B cell (primary cell): Measurements from ENCODE around the gene MTCL1. TPM values are rescaled to one million over a fixed set of nuclear protein-coding genes. Genes with fewer than 3 reads are reported as not detected.

Experiments
- ATAC-seq: fragments of 200-7000 bp; cut with Tn5 transposase; one replicate; pipeline ENCODE4 v1.10.0; 2021; ENCODE audit warnings: low read depth, mild to moderate bottlenecking, moderate number of reproducible peaks, moderate library complexity
- CTCF ChIA-PET: fragments of 350-600 bp; sonication (Branson Sonifier 250); formaldehyde crosslinking; loops from one replicate; lab custom pipeline; 2021; ENCODE audit warnings: antibody characterized with exemption, inconsistent platforms; lab: Charles Lee
- POLR2A ChIA-PET: fragments of 350-600 bp; sonication (Branson Sonifier 250); formaldehyde crosslinking; loops from one replicate; lab custom pipeline; 2021; ENCODE audit warnings: antibody characterized with exemption; lab: Charles Lee
- DNase-seq: peaks from one replicate; pipeline ENCODE4 v3.0.0; 2013
- H2AFZ ChIP-seq: 2 replicates; pipeline ENCODE4 v1.6.1; 2012; ENCODE audit warnings: mild to moderate bottlenecking, low read depth, low read length; ENCODE audit not compliant: insufficient read depth, poor library complexity, severe bottlenecking
- H3K27ac ChIP-seq, 2 donors: 1 replicate in 1 of 2; 2 replicates in 1 of 2; pipeline ENCODE4 v1.5.1; 2012 to 2013; ENCODE audit warnings: low read length in 2 of 2, mild to moderate bottlenecking in 2 of 2, moderate library complexity in 1 of 2
- H3K27me3 ChIP-seq, 4 experiments: fragments of 200-600 bp in 1 of 4; sonication (generic) in 1 of 4; replicated peaks in 1 of 4; 1 replicate in 2 of 4; 2 replicates in 2 of 4; pipeline versions ENCODE4 v1.6.1 to v1.7.0; 2013 to 2016; ENCODE audit warnings: low read length in 3 of 4, mild to moderate bottlenecking in 2 of 4, mixed read lengths in 1 of 4, moderate library complexity in 1 of 4; ENCODE audit not compliant: insufficient read depth in 4 of 4, control insufficient read depth in 3 of 4; ENCODE audit errors: control extremely low read depth in 1 of 4
- H3K36me3 ChIP-seq, 2 experiments: replicated peaks in 1 of 2; 1 replicate in 1 of 2; 2 replicates in 1 of 2; pipeline versions ENCODE4 v1.6.1 to v1.7.1; 2013; ENCODE audit warnings: low read length in 1 of 2; ENCODE audit not compliant: insufficient read depth in 2 of 2, control insufficient read depth in 1 of 2; ENCODE audit errors: control extremely low read depth in 1 of 2, extremely low read depth in 1 of 2
- H3K4me1 ChIP-seq, 2 donors: fragments of 200-600 bp in 1 of 2; sonication (generic) in 1 of 2; 1 replicate in 1 of 2; 2 replicates in 1 of 2; pipeline versions ENCODE4 v1.5.1 to v1.6.1; 2013 to 2017; ENCODE audit warnings: low read length in 2 of 2; ENCODE audit not compliant: control insufficient read depth in 2 of 2, insufficient read depth in 2 of 2
- H3K4me2 ChIP-seq: replicated peaks from 2 replicates; pipeline ENCODE3; 2012; ENCODE audit warnings: mild to moderate bottlenecking, low read depth, low read length; ENCODE audit not compliant: poor library complexity, severe bottlenecking
- H3K4me3 ChIP-seq, 5 experiments: fragments of 200-600 bp in 1 of 5; sonication (generic) in 1 of 5; 1 replicate in 3 of 5; 2 replicates in 2 of 5; pipeline versions ENCODE4 v1.5.1 to v1.7.0; 2011 to 2016; ENCODE audit warnings: low read length in 4 of 5, mild to moderate bottlenecking in 4 of 5, low read depth in 2 of 5, control low read depth in 1 of 5, moderate library complexity in 1 of 5; ENCODE audit not compliant: insufficient read depth in 1 of 5; ENCODE audit errors: control extremely low read depth in 1 of 5, extremely low read depth in 1 of 5
- H3K79me2 ChIP-seq: fragments of 200-600 bp; sonication (generic); one replicate; pipeline ENCODE4 v1.6.0; 2016; ENCODE audit warnings: low read length; ENCODE audit not compliant: control insufficient read depth, insufficient read depth
- H3K9ac ChIP-seq: fragments of 200-600 bp; sonication (generic); 2 replicates; pipeline ENCODE4 v1.6.1; 2017; ENCODE audit warnings: mild to moderate bottlenecking, low read length, moderate library complexity
- H3K9me3 ChIP-seq, 3 donors: one replicate each; pipeline versions ENCODE4 v1.6.1 to v1.7.1; 2013; ENCODE audit warnings: low read length in 2 of 3; ENCODE audit not compliant: control insufficient read depth in 2 of 3, insufficient read depth in 1 of 3; ENCODE audit errors: control extremely low read depth in 1 of 3
- H4K20me1 ChIP-seq: 2 replicates; pipeline ENCODE4 v1.6.0; 2012; ENCODE audit warnings: mild to moderate bottlenecking, low read length; ENCODE audit not compliant: insufficient read depth, control insufficient read depth, poor library complexity, severe bottlenecking
- H3K27ac Mint-ChIP-seq: one replicate; pipeline ENCODE4 v1.8.0; 2021; ENCODE audit warnings: mixed read lengths
- H3K27me3 Mint-ChIP-seq: one replicate; pipeline ENCODE4 v1.8.0; 2021; ENCODE audit warnings: mixed read lengths
- H3K4me1 Mint-ChIP-seq: one replicate; pipeline ENCODE4 v1.8.0; 2021; ENCODE audit warnings: mixed read lengths
- H3K4me3 Mint-ChIP-seq: one replicate; pipeline ENCODE4 v1.8.0; 2021; ENCODE audit warnings: mixed read lengths
- H3K9me3 Mint-ChIP-seq: one replicate; pipeline ENCODE4 v1.8.0; 2022; ENCODE audit warnings: mixed read lengths; ENCODE audit not compliant: insufficient read depth
- CTCF ChIP-seq: fragments of 200-600 bp; IDR thresholded peaks from one replicate; pipeline ENCODE4 v1.8.0; 2022; ENCODE audit warnings: antibody characterized with exemption, mild to moderate bottlenecking
- EZH2 ChIP-seq: IDR thresholded peaks from 2 replicates; pipeline ENCODE4 v1.6.1; 2012; ENCODE audit warnings: borderline replicate concordance, low read depth, mild to moderate bottlenecking, moderate library complexity, low read length; ENCODE audit not compliant: insufficient read depth, poor library complexity, severe bottlenecking
- WGBS: methylation state at CpG from one replicate; pipeline ENCODE4 v1.1.5; 2013; ENCODE audit warnings: missing lambda C conversion rate; ENCODE audit not compliant: insufficient coverage; 5-methylcytosine and 5-hydroxymethylcytosine counted together
- intact Hi-C: fragments of 100-400 bp; cut with micrococcal nuclease; formaldehyde crosslinking; loops from one replicate; pipeline ENCODE4 v1.10.0; 2022
- polyA plus RNA-seq: library from polyadenylated mRNA; depleted of rRNA; stranded (reverse); fragments of >200 nt; gene quantifications from 2 replicates; pipeline ENCODE4 v1.2.3, GENCODE V29; 2012
- total RNA-seq, 2 donors: library from RNA; stranded (reverse); fragments of 120-200 nt in 1 of 2; gene quantifications; 1 replicate in 1 of 2; 2 replicates in 1 of 2; pipeline versions ENCODE4 v1.2.3 to v1.2.4, GENCODE V29; 2013 to 2022

MTCL1 gene
- total and polyA plus RNA-seq, 2 donors (not counting 1 experiment from before 2014, with no cell fraction given): 2.7 to 5.8 TPM

- TF ChIP-seq EZH2 (no peak), CTCF (no peak)
Measured at GRCh38 chr18:8662560-8663255, 42.6 kb upstream of the MTCL1 start.

DNA sequence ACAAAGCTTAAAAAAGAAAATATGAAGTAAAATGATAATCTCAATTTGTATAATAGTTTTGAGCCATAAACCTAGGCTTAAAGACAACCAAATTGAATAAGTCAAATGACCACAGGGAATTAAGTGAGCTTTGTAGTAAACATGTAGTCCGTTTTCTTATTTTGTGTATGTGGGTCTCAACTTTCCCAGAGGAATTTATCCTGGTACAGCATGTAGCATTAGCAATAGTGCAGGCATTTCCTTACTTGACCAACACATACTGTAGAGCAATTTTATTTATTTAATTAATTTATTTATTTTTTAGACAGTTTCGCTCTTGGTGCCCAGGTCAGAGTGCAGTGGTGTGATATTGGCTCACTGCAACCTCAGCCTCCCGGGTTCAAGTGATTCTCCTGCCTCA, 37.5 kb upstream of the MTCL1 start:
- no peaks in the 10 kb centered on the region for H3K36me3 ChIP-seq
- H3K4me3 ChIP-seq: no peak overlapping the region
- H2AFZ ChIP-seq: no peak overlapping the region
- Mint-ChIP-seq H3K4me1 (no peaks in the 10 kb centered on the region), H3K27ac (no peak overlapping the region), H3K27me3 (peaks cover 3% of the 10 kb centered on the region), H3K4me3 (no peak overlapping the region), H3K9me3 (peaks cover 2% of the 10 kb centered on the region)
- no peak overlapping the region for H3K27ac ChIP-seq
- 100% methylated on average over 1 of the region's 3 CpGs for WGBS
- H3K79me2 ChIP-seq: no peaks in the 10 kb centered on the region
- ATAC-seq (no peak), DNase-seq (no peak)
- TF ChIP-seq CTCF (no peak), EZH2 (no peak)
- H3K27me3 ChIP-seq: no peaks in the 10 kb centered on the region
- no peaks in the 10 kb centered on the region for H3K4me1 ChIP-seq
- no peaks in the 10 kb centered on the region for H4K20me1 ChIP-seq
- POLR2A ChIA-PET: no interaction called here
- H3K9ac ChIP-seq: no peak overlapping the region
- no peak overlapping the region for H3K4me2 ChIP-seq
- intact Hi-C loops: no loop called here
- CTCF ChIA-PET: interaction anchor here (0.5 to 1.9 kb wide), 2 partner anchors 9 to 29 kb away, joined by 3 to 6 read pairs; no protein-coding TSS in a partner anchor
- H3K9me3 ChIP-seq: peaks cover 0 to 3% (median 0%) of the 10 kb centered on the region in 3 donors

More at GRCh38 chr18:8662560-8663255, 42.6 kb upstream of the MTCL1 start:
- peaks cover 2% of the 10 kb centered on the region for H3K9me3 Mint-ChIP-seq
- no peak overlapping the region for H3K4me3 ChIP-seq
- no peak overlapping the region for H3K27ac Mint-ChIP-seq
- DNase-seq (no peak), ATAC-seq (no peak)
- H4K20me1 ChIP-seq: no peaks in the 10 kb centered on the region
- H3K4me3 Mint-ChIP-seq: no peak overlapping the region
- H3K9me3 ChIP-seq: peaks cover 0 to 3% (median 0%) of the 10 kb centered on the region in 3 donors
- H3K4me1 ChIP-seq: peaks cover 8 to 10% of the 10 kb centered on the region in 2 donors
- H2AFZ ChIP-seq: no peak overlapping the region
- H3K79me2 ChIP-seq: no peaks in the 10 kb centered on the region
- peaks cover 9% of the 10 kb centered on the region for H3K4me1 Mint-ChIP-seq
- no peak overlapping the region for H3K27ac ChIP-seq
- no peaks in the 10 kb centered on the region for H3K36me3 ChIP-seq
- peaks cover 0 to 8% (median 3%) of the 10 kb centered on the region in 4 experiments for H3K27me3 ChIP-seq
- WGBS: 93% methylated on average over 15 of the region's 20 CpGs
- no peak overlapping the region for H3K4me2 ChIP-seq
- peaks cover 4% of the 10 kb centered on the region for H3K27me3 Mint-ChIP-seq
- CTCF ChIA-PET: interaction anchor here (0.8 to 15.3 kb wide), 2 partner anchors 34 to 322 kb away, joined by 3 to 283 read pairs; no protein-coding TSS in a partner anchor
- POLR2A ChIA-PET: no interaction called here
- intact Hi-C loops: no loop called here
- H3K9ac ChIP-seq: no peak overlapping the region
